Endothelial cell of umbilical vein (primary cell): Measurements from ENCODE around the gene ZNF362. TPM values are rescaled to one million over a fixed set of nuclear protein-coding genes. Genes with fewer than 3 reads are reported as not detected.

Experiments
- BruUV-seq: library from RNA; stranded (reverse); fragments of 400-500 nt; replicated peaks from 2 replicates; lab custom pipeline; 2021; lab: Mats Ljungman, UMichigan
- CTCF ChIA-PET: fragments of 300-600, 350-600 bp; sonication (Branson Sonifier 250); formaldehyde crosslinking; loops from one replicate; lab custom pipeline; 2021; ENCODE audit warnings: antibody characterized with exemption, inconsistent platforms; lab: Charles Lee
- POLR2A ChIA-PET: fragments of 300-600, 350-600 bp; sonication (Branson Sonifier 250); formaldehyde crosslinking; loops from one replicate; lab custom pipeline; 2021; ENCODE audit warnings: antibody characterized with exemption, inconsistent platforms; lab: Charles Lee
- DNase-seq: peaks from one replicate; pipeline ENCODE4 v3.0.0-alpha.2; 2011; ENCODE audit warnings: low read depth, low spot score
- FAIRE-seq: peaks from 2 replicates; lab custom pipeline; 2011; peaks lifted over from hg19 to GRCh38; lab: Jason Lieb, UNC
- H2AFZ ChIP-seq: 2 replicates; pipeline ENCODE4 v1.6.0; 2012; ENCODE audit warnings: low read depth, low read length, control low read depth, inconsistent platforms
- H3K27ac ChIP-seq: 2 replicates; pipeline ENCODE4 v1.5.1; 2011; ENCODE audit warnings: low read depth, mild to moderate bottlenecking, control low read depth, low read length, moderate library complexity; ENCODE audit not compliant: insufficient read depth
- H3K27me3 ChIP-seq, 2 experiments: 2 replicates each; pipeline versions ENCODE4 v1.6.0 to v1.6.1; 2011; ENCODE audit warnings: low read length in 2 of 2, mixed read lengths in 1 of 2; ENCODE audit not compliant: control insufficient read depth in 2 of 2, insufficient read depth in 2 of 2
- H3K36me3 ChIP-seq, 2 experiments: 2 replicates in 1 of 2; 3 replicates in 1 of 2; pipeline ENCODE4 v1.5.1; 2011; ENCODE audit warnings: low read length in 2 of 2, mild to moderate bottlenecking in 1 of 2, moderate library complexity in 1 of 2; ENCODE audit not compliant: control insufficient read depth in 2 of 2, insufficient read depth in 2 of 2; ENCODE audit errors: extremely low read depth in 1 of 2
- H3K4me1 ChIP-seq: 3 replicates; pipeline ENCODE4 v1.5.1; 2011; ENCODE audit warnings: mild to moderate bottlenecking, low read length; ENCODE audit not compliant: control insufficient read depth, insufficient read depth; ENCODE audit errors: extremely low read depth
- H3K4me2 ChIP-seq: 2 replicates; pipeline ENCODE4 v1.6.1; 2011; ENCODE audit warnings: low read length, control low read depth, mixed read lengths; ENCODE audit not compliant: insufficient read depth
- H3K4me3 ChIP-seq, 3 experiments: fragments of 200-600 bp in 1 of 3; sonication (generic), shearing (Covaris generic) in 1 of 3; replicated peaks in 1 of 3; 2 replicates each; pipeline ENCODE4 v1.5.1; 2011 to 2016; ENCODE audit warnings: control low read depth in 3 of 3, low read length in 3 of 3, mild to moderate bottlenecking in 2 of 3, inconsistent platforms in 1 of 3, low read depth in 1 of 3, moderate library complexity in 1 of 3; ENCODE audit not compliant: insufficient read depth in 1 of 3
- H3K79me2 ChIP-seq: 2 replicates; pipeline ENCODE4 v1.6.0; 2012; ENCODE audit warnings: low read length, inconsistent platforms; ENCODE audit not compliant: control insufficient read depth, insufficient read depth
- H3K9ac ChIP-seq: replicated peaks from 2 replicates; pipeline ENCODE3; 2011; ENCODE audit warnings: low read length, control low read depth; ENCODE audit not compliant: insufficient read depth; ENCODE audit errors: extremely low read depth
- H3K9me1 ChIP-seq: replicated peaks from 3 replicates; pipeline ENCODE4 v1.6.0; 2011; ENCODE audit warnings: mild to moderate bottlenecking, low read length; ENCODE audit not compliant: control insufficient read depth, insufficient read depth; ENCODE audit errors: extremely low read depth
- H3K9me3 ChIP-seq: replicated peaks from 2 replicates; pipeline ENCODE4 v1.5.1; 2012; ENCODE audit warnings: low read length, inconsistent platforms; ENCODE audit not compliant: control insufficient read depth, insufficient read depth
- H4K20me1 ChIP-seq: replicated peaks from 2 replicates; pipeline ENCODE3; 2011; ENCODE audit warnings: mild to moderate bottlenecking, low read length; ENCODE audit not compliant: control insufficient read depth, insufficient read depth; ENCODE audit errors: extremely low read depth
- EZH2 ChIP-seq: IDR thresholded peaks from 2 replicates; pipeline ENCODE4 v1.6.1; 2012; ENCODE audit warnings: borderline replicate concordance, low read depth, mild to moderate bottlenecking, moderate library complexity, low read length, inconsistent platforms; ENCODE audit not compliant: severe bottlenecking
- FOS ChIP-seq: IDR thresholded peaks from 2 replicates; pipeline ENCODE4 v1.6.1; 2011; ENCODE audit warnings: mild to moderate bottlenecking, low read length, moderate library complexity, borderline replicate concordance; ENCODE audit not compliant: insufficient read depth
- GATA2 ChIP-seq: IDR thresholded peaks from 2 replicates; pipeline ENCODE4 v1.7.0; 2011; ENCODE audit warnings: low read depth, mild to moderate bottlenecking, moderate library complexity, mixed read lengths, low read length; ENCODE audit not compliant: insufficient read length, insufficient read depth
- JUN ChIP-seq: IDR thresholded peaks from 2 replicates; pipeline ENCODE4 v1.6.1; 2011; ENCODE audit warnings: borderline replicate concordance, low read depth; ENCODE audit not compliant: insufficient read length, insufficient read depth
- MYC ChIP-seq: IDR thresholded peaks from one replicate; pipeline ENCODE4 v1.6.1; 2011; ENCODE audit warnings: mild to moderate bottlenecking, low read depth, low read length
- POLR2A ChIP-seq: IDR thresholded peaks from 2 replicates; pipeline ENCODE4 v1.6.1; 2012; ENCODE audit warnings: low read depth, mild to moderate bottlenecking, control low read depth, low read length
- POLR2AphosphoS5 ChIP-seq: IDR thresholded peaks from 2 replicates; pipeline ENCODE4 v1.6.1; 2012; ENCODE audit warnings: low read depth, mild to moderate bottlenecking, control low read depth, low read length, moderate library complexity; ENCODE audit not compliant: insufficient read depth
- dilution Hi-C: fragments of 300-500 bp; cut with MboI; formaldehyde crosslinking; loops from one replicate; pipeline ENCODE4 v1.15.0; 2019; ENCODE audit warnings: low sequenced_read_pairs; ENCODE audit not compliant: extremely low pct_ligation_motif_present
- intact Hi-C: fragments of 100-400 bp; cut with micrococcal nuclease; formaldehyde crosslinking; loops from one replicate; pipeline ENCODE4 v1.10.0; 2022
- polyA plus RNA-seq, 4 experiments: library from polyadenylated mRNA; depleted of rRNA in 3 of 4; stranded (reverse) in 3 of 4; unstranded in 1 of 4; fragments of >200 nt; gene quantifications; 2 replicates each; pipeline versions ENCODE4 v1.2.1 to v1.2.3, GENCODE V29; 2011 to 2012; ENCODE audit warnings: missing spikeins in 1 of 4
- total RNA-seq: library from RNA; stranded (reverse); gene quantifications from 2 replicates; pipeline ENCODE4 v1.2.3, GENCODE V29; 2021
- TF ChIP-seq, protein P1 (sequence below): IDR thresholded peaks from 2 replicates; pipeline ENCODE4 v1.6.1; 2011; ENCODE audit not compliant: insufficient read depth, insufficient read length
- TF ChIP-seq, protein P2 (sequence below), 2 donors: IDR thresholded peaks; 1 replicate in 1 of 2; 2 replicates in 1 of 2; pipeline ENCODE4 v1.5.1; 2011; ENCODE audit warnings: low read length in 2 of 2, mild to moderate bottlenecking in 2 of 2, moderate library complexity in 2 of 2, control low read depth in 1 of 2, inconsistent platforms in 1 of 2, low read depth in 1 of 2; ENCODE audit not compliant: insufficient read depth in 1 of 2; ENCODE audit errors: extremely low read depth in 1 of 2

Gene ZNF362
- total and polyA plus RNA-seq, 2 donors (not counting 3 experiments of a cell fraction or from before 2014, with no cell fraction given): 28.4 to 35.3 TPM

DNA sequence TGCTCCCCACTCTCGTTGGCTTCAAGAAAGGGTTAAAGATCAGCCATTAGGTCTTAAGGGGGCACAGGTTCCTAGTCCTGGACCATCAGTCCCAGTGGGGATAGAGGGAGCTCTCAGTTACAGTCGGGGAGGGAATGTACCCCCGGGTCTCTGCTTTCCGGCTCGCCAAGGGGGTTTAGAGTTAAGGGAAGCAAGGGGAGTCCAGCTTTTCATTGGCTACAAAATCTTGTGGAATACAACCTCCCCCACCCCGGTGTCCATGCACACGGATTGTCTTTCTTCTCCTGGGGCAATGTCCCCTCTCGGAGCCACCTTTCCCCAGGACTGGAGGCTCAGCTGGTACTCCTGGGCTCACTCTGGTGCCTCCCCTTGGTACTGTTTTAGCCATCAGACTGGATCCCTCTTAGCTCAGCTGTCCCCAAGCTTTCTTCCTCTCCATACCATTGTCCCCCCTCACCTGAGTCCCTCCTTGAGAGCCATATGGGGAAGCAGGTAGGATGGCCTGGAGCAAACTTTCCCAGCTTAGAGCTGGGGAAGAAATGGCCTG, 64.4 kb downstream of the ZNF362 start, which contains the start of gene A3GALT2:
Gene A3GALT2, minus strand, starts transcription at position 480 of the 547 bp plus-strand sequence. Its CDS starts 0 bp downstream, at position 480.
- no TSS peak for BruUV-seq
- Histone ChIP-seq H3K4me1 (no peaks in the 10 kb centered on the region), H3K36me3 (peaks cover 16 to 31% of the 10 kb centered on the region in 2 experiments), H3K79me2 (no peaks in the 10 kb centered on the region), H2AFZ (no peak within 1 kb of the TSS), H4K20me1 (no peaks in the 10 kb centered on the region), H3K27me3 (no peaks in the 10 kb centered on the region), H3K9me3 (no peaks in the 10 kb centered on the region), H3K4me2 (no peak within 1 kb of the TSS), H3K9ac (no peak within 1 kb of the TSS), H3K27ac (no peak within 1 kb of the TSS), H3K9me1 (no peaks in the 10 kb centered on the region), H3K4me3 (no peak within 1 kb of the TSS)
- POLR2A ChIA-PET: interaction anchor here (1.6 kb wide), 1 partner anchor 8 kb away, joined by 4 read pairs; no protein-coding TSS in a partner anchor
- CTCF ChIA-PET: interaction anchor here (1.0 to 2.1 kb wide), 8 partner anchors 15 to 183 kb away, joined by 3 to 10 read pairs (median 4); no protein-coding TSS in a partner anchor
- TF ChIP-seq, protein P1, sequence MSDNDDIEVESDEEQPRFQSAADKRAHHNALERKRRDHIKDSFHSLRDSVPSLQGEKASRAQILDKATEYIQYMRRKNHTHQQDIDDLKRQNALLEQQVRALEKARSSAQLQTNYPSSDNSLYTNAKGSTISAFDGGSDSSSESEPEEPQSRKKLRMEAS: no peak
- TF ChIP-seq EZH2 (no peak), FOS (no peak), JUN (no peak), GATA2 (no peak), POLR2A (no peak), POLR2AphosphoS5 (no peak), MYC (no peak)
- TF ChIP-seq, protein P2, sequence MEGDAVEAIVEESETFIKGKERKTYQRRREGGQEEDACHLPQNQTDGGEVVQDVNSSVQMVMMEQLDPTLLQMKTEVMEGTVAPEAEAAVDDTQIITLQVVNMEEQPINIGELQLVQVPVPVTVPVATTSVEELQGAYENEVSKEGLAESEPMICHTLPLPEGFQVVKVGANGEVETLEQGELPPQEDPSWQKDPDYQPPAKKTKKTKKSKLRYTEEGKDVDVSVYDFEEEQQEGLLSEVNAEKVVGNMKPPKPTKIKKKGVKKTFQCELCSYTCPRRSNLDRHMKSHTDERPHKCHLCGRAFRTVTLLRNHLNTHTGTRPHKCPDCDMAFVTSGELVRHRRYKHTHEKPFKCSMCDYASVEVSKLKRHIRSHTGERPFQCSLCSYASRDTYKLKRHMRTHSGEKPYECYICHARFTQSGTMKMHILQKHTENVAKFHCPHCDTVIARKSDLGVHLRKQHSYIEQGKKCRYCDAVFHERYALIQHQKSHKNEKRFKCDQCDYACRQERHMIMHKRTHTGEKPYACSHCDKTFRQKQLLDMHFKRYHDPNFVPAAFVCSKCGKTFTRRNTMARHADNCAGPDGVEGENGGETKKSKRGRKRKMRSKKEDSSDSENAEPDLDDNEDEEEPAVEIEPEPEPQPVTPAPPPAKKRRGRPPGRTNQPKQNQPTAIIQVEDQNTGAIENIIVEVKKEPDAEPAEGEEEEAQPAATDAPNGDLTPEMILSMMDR (IDR thresholded peaks at IDR 0.05; ENCODE audit: extremely low read depth in 1 of 2, insufficient read depth in 1 of 2, low read depth in 1 of 2, low read length in 2 of 2): no peak
- intact Hi-C loops: no loop called here
- FAIRE-seq (no peak), DNase-seq (no peak)
- dilution Hi-C loops: no loop called here
